Activated T-cell treated with anti-CD3 and anti-CD28 coated beads for 48 hours (primary cell): ENCODE measurements around the gene XCR1.
"Not testable (repeated sequence)": the region's sequence is repeated elsewhere in the genome, so short reads cannot be mapped to it uniquely, and the experiment has no call there.

ENCODE experiments used
- DNase-seq: peaks from one replicate; pipeline ENCODE4 v3.0.0-alpha.2; 2020; ENCODE audit warnings: low read depth

The XCR1 gene

DNA sequence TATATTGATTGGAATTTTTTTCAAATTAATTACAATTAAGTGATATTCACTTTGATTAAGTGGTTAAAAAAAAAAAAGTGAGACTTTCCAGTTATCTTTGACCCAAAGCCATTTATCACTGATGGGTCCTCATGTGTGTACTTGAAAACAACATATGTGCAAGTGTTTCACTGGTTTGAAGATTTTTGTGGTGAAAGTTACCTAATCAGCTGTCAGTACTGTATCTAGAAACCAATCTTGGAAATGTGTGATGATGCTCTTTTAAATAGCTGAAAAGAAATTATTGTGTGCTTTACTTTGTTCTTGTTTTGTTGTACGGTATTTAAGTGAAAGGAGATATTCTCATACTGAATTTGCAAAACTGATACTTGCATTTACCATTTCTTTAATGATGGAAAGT lies 11.6 kb upstream of the XCR1 start:
- DNase-seq: no peak

DNA sequence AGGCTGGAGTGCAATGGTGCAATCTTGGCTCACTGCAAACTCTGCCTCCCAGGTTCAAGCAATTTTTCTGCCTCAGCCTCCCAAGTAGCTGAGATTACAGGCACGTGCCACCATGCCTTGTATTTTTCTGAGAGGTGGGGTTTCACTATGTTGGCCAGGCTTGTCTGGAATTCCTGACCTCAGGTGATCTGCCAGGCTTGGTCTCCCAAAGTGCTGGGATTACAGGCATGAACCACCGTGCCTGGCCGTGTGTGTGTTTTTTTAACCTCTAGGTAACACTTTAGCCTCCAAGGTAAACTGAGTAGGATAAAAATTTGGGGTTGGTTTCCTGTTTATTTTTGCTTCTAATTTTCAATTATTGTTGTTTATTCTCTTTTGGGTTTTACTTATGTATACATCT lies 10.8 kb upstream of the XCR1 start:
- DNase-seq: not testable (repeated sequence)

DNA sequence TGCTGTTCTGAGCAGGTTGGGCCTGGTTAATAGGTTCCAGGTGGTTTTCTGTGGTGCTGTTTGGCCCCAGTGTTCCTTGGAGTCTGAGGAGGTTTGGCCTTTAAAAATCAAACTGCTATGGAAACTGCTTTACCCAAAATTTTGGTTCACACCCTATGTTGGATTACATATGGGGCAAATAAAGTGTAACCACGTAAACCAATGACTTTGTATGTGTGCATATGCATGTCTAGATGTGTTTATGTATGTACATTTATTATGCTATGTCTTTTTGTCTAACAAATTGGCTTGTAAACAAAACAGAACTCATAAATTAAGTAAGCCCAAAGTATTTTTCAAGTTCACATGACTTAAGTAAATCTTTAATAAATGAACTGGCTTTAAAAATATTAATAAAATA lies 8.9 kb upstream of the XCR1 start:
- no peak for DNase-seq

DNA sequence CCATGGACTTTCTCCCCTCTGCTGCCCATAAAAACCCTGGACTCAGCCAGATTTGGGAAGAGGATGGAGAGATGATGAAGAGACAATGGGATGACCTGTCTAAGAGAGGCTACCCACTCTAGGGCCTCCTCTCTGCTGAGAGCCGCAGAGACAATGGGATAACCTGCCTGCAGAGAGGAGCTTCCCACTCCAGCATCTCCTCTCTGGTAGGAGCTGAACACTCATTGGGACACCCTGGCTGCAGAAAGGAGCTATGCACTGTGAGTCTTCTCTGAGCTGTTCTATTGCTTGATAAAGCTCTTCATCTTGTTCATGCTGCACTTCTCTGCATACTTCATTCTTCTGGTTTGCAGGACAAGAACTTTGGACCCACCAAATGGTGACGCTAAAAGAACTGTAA lies 4.5 kb upstream of the XCR1 start:
- DNase-seq: no peak

DNA sequence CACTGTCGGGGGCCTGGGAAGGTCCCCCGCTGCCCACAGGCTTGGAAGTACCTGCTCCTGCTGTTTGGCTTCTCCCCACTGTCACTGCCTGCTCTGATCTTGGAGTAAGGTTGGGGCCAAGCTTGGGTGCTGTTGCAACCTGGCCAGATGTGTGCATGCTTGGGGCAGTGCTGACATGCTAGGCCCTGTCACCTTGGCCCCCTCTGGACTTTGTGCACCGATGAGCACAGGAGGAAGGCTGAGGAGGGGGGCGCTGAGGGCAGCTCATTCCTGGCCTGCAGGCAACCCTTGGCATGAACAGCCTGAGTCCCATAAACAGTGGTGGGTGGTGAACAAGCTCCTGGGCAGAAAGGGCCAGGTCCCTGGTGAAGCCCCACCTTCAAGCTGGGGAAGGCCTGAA lies 4.0 kb upstream of the XCR1 start:
- no peak for DNase-seq

DNA sequence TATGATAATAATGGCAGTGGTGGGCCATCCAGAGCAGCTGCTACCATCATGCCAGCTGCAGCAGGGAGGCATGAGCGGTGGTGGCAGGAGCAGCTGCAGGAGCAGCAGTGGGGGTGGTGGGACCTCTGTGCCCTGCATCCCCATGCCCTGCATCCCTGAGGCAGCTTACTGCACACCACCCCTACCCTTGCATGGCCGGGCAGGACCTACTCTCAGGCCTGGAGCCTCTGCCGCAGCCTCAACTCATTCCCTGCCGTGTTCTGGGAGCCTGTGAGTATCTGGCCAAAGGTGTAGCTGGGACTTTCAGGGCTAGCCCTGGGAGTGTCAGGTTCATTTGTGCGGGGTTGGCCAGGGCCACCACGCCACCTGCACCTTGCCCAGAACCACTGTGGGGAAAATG lies 3.3 kb upstream of the XCR1 start:
- DNase-seq: no peak

DNA sequence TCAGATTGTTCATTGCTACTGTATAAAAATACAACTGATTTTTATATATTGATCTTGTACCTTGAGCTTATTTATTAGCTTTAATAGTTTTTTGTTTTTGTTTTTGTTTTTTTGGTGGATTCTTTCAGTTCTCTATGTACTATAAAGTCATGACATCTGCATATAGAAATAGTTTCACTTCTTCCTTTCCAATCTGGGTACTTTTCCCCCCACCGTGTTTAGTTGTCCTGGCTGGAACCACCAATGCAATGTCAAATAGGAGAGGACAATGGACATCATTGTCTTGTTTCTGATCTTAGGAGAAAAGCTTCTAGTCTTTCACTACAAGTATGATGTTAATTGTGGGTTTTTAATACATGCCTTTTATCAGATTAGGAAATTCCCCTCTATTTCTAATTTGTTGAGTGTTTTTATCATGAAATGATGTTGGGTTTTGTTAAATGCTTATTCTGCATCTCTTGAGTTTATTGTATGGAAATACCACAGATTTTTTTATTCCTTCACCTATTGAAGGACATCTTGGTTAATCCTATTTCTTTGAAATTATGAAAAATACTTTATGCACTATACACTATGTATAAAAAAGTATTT lies 2.8 kb upstream of the XCR1 start:
- no peak for DNase-seq

DNA sequence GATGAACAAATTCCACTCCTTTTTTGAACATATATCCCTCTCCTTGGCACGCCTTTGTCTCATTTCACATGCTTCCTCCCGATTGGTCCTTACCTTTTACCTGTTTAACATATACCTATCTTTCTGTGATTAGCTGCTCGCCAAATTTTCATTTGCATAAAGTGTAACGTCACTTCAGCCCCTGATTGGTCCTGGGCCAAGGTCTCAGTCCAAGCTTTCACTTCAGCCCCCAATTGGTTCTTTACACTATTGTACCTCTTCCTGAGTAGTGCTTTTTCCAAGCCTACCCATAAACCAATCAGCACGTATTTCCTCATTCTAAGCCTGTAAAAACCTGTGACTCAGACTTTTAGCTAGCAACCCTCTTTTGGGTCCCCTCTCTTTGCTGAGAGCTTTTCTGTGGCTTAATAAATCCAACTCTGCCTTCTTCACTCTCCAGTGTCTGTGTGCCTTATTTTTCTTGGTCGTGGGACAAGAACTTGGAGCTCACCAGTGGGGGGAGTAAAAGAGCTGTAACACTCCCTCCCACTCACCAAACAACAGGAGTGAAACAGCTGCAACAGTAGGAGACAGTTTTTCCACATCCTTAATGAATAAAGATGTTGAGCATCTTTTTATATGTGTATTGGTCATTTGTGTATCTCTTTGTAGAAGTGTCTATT lies 584 bp upstream of the XCR1 start:
- DNase-seq: no peak

DNA sequence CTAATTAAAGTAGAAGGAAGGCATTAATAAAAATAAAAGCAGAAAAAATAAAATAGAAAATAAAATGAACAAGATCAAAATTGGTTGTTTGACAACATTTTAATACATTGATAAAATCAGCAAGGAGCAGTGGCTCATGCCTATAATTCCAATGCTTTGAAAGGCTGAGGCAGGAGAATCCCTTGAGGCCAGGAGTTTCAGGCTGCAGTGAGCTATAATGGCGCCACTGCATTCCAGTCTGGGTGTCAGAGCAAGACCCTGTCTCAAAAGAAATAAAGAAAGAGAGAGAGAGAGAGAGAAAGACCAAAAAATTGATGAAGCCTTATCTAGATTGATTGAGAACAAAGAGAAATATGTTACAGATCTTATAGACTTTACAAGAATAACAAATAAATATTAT lies 2.1 kb downstream of the XCR1 start:
- no peak for DNase-seq

DNA sequence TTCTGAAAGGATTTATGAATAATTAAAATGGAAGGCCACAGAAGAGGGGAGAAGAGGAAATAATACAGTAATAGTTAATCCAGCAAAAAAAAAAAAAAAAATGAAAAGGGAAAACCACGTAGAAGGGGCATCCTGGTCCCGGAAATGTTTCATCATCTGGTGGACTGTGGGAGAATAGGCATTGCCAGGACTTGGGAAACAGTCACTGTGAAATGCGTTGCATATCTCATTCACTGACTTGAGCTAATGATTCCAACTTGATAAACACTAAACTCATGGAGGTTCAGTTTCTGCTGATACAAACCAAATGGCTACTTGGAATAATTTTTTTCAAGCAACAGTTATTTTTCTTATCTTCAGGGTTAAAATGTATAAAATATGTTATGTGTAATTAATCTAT lies 3.2 kb downstream of the XCR1 start:
- no peak for DNase-seq

DNA sequence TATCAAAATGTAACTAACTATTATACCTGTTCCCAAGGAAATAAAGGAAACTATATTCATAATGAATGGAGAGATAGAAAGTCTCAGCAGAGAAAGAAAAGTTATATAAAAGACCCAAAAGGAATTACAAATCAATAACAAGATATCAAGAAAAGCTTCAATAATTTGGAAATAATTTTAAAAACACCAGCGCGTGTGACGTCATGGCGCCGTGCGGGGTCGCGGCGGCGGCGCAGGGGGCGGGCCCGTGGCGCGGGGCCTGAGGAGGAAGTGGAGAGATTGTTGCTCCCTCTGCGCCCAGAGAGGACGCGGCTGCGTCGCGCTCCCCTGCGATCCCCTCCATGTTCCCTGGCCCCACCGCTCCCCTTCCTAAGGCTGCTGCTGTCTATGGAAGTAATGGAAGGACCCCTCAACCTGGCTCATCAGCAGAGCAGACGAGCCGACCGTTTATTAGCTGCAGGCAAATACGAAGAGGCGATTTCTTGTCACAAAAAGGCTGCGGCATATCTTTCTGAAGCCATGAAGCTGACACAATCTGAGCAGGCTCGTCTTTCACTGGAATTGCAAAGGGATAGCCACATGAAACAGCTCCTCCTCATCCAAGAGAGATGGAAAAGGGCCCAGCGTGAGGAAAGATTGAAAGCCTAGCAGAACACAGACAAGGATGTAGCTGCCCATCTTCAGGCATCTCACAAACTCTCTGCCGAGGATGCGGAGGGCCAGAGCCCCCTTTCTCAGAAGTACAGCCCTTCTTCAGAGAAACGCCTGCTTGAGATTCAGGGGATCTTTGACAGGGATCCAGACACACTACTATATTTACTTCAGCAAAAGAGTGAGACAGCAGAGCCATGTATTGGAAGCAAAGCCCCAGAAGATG lies 4.1 kb downstream of the XCR1 start:
- DNase-seq: no peak

DNA sequence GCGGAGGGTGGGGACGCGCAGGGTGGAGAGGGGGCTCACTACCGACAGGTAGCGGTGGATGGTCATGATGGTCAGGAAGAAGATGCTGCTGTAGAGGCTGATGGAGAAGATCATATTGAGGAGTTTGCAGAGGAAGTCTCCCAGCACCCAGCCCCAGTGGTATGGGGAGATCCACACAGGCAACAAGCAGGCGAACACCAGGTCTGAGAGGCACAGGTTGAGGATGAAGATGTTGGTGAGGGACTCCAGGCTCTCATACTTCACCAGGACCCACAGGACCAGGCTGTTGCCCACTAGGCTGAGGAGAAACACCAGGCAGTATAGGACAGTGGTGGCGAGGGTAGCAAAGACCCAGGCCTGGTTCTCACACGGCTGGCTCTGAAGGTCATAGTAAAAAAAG lies 5.8 kb downstream of the XCR1 start:
- DNase-seq: no peak

DNA sequence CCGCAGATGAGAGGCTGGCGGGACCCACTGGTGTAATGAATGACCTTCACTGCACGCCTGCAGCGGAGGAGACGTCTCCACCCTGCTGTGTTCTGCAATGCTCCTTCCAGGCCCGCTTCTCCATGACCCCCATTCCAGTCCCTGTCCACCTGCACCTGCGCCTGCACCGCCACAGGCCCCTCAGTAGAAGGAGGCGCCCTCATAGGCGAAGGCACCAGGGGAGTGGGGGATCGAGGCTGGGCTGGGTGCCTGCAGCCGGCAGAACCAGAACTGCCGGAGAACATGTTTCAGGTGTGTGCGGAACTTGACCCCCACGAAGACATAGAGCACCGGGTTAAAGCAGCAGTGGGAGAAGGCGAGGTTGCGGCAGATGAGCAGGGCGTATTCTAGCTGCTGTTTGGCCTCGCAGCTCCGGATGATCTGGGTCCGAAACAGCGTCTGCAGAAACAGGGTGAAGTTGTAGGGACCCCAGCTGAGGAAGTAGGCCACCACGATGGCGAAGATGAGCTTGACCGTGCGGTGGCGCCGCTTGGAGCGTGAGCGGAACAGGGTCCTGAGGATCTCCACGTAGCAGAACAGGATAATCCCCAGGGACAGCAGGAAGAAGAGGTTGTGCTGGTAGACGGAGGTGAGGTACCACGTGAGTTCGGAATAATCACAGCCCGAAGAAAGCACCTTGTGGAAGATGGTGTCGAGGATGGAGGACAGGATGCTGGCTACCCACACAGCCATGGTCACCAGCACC lies 6.3 kb downstream of the XCR1 start:
- DNase-seq: no peak

DNA sequence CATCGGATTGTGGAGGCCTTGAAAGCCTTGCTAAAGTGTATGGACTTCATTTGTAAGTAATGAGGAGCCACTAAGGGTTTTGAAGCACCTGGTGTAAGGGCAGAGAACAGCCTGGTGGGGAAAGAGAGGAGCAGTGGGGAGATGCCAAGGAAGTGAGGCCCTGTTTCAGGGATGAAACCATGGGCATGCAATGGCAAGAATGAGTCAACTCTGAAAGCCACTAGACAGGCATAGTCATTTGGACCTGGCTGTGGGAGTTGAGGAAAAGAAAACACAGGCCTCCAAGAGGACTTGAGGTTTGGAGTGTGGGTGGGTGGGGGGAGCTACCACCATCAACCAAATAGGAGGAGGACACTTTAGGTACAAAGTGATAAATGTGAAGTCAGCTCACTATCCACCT lies 7.6 kb downstream of the XCR1 start:
- DNase-seq: peak; percentile 41

DNA sequence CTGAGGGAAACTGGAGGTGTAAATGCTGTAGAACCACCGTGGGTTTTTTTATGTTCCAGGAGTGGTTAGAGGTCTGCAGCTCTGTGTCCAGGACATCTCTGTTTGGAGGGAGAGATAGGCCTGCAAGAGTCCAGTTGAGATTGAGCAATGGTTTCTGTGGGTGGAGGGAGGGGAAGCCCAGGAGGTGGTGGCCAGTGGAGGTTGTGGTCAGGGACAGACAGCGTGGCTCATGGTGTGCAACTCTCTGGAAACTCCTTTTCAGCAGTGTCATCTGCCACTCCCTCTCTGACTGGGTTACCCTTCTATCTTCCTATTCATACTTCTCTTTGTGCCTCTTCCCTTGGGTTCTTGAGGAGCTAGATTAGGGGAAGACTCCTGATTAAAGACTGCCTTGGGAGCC lies 9.6 kb downstream of the XCR1 start:
- no peak for DNase-seq

DNA sequence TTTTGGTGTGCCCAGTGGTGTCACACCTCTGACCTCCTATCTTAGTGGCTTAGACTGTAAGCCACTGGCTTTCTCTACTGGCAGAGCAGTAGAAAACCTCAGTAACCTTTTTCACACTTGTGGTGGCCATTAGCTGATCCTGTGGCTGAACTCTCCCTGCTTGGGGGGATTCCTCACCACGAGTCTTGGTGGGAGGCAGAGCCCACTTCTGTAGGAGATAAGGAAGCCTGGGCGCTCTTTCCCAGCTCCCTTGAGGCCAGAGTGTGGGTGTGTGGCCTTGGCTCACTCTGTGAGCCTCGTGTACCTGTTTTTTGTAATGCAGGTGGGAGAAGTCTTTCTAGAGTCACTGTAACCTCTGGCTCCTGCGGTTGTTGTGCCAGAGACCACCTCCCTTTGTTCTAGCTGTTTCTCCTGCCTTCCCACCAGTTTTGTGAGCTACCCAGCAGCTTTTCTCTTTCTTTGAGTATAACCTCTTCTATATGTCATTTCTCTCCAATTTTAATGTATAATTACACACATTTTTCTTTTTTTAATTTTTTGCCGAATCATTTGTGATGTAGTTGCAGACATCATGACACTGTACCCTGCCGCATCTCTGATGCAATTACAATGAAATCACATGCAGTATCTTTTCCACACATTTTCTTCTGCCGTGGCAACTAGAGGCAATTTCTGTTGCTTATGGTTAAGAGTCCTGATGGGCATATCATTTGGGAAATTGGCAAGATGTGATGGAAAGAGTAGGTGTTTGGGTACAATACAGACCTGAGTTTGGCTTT lies 13.8 kb downstream of the XCR1 start:
- no peak for DNase-seq

DNA sequence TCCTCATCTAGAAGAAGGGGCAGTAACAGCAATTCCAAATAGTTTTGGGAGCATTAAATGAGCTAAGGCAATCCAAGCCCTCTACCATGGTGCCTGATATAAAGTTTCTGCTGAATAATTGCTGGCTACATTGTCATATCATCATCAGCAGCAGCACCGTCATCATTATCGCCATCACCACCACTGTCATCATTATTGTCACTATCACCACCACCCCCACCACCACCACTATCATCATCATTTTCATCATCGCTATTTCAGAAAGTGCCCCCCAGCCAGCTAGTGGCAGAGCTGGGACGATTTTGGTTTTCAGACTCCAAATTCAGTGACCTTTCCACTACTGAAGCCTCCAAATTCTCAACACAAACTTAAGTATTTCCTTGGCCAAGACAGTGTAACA lies 15.0 kb downstream of the XCR1 start:
- no peak for DNase-seq

DNA sequence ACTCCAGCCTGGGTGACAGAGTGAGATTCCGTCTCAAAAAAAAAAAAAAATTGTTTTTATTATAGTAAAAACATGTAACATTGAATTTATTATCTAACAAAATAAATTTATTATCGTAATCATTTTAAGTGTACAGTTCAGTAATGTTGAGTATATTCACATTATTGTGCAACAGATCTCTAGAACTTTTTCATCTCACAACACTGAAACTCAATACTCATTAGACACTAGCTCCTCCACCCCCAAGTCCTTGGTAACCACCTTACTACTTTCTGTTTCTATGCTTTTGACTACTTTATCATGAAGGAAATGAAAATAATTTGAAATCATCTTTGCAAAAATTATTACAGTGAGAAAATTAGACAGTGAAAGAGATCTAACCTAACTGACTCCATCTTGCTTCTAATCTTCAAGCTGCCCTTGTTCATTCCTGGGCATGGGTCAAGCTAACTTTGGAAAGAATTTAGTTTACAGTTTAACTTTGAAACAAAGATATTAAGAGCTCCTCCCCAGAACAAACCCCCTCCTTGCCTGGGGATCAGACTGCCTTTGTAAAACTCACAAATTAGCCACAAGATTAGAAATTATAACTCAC lies 16.7 kb downstream of the XCR1 start:
- no peak for DNase-seq

DNA sequence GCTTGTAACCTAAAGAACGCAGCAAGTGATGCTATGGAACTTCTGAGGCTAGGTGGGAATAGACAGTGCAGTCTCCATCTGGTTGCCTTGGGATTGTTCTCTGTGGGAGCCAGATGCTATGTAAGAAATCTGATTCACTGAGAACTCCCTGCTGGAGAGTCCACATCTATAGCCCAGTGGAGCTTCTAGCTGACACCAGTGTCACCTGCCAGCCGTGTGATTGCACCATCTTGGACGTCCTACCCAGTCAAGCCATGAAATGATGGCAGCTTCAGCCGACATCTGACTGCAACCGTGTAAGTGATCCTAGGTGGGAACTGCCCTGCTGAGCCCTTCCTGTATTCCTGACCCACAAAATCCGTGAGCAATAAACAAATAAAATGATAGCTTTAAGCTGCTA lies 19.2 kb downstream of the XCR1 start:
- DNase-seq: no peak

DNA sequence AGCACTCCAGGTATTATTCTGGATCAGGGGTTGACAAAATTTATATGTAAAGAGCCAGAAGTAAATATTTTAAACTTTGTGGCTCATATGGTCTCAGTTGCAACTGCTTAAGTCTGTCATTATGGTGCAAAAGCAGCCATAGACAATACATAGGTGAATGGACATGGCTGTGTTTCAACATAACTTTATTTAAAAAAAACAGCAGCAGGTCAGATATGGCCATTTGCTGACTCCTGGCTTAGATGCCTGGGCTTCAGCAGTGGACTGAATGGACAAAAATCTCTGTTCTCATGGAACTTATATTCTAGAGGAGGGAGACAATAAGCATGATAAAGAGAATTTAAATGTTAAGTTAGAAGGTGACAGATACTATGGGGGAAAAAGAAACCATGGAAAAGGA lies 20.0 kb downstream of the XCR1 start:
- no peak for DNase-seq

DNA sequence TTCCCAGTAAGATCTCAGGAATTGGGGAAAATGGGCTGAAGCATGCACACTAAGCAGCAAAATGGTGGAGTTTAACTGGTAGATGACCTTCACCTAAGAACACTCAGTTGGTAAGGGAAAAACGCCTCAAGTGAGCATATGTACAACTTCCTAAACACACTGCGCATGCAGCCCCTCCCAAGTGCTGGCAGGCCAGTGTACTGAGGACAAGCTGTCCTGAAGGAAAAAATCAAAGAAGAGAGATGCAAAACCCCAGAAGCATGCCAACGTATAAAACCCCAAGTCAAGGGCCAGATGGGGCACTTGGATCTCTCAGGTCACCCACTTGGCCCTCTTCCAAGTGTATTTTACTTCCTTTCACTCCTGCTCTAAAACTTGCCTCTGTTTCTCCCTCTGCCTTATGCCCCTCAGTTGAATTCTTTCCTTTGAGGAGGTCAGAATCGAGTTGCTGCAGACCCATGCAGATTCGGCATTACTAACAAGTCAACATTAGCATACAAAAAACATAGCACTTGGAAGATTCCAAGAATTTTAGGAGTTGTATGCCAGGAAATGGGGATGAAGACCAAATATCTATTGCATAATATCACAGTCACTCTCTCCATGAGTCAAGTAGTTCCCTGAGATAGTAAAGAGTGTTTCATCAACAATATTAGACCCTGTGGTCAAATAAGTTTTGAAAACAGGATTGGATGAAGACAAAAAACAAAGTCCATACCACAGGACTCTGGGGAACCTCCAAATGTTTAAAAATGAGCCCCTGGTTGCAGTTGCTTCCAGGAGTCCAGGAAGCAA lies 20.8 kb downstream of the XCR1 start:
- DNase-seq: no peak
